Coronary artery (tissue), 2 donors: ENCODE results near the gene RPS26.
"Not testable (repeated sequence)": the region's sequence is repeated elsewhere in the genome, so short reads cannot be mapped to it uniquely, and the experiment has no call there.

Experiments
- DNase-seq: peaks from one replicate; pipeline ENCODE4 v3.0.0-alpha.2; 2017; ENCODE audit warnings: low spot score
- H3K27ac ChIP-seq, 2 donors: fragments of 200-600 bp; sonication (generic); one replicate each; pipeline ENCODE4 v1.5.1; 2016 to 2019
- H3K4me3 ChIP-seq: fragments of 200-600 bp; sonication (generic); 2 replicates; pipeline ENCODE4 v1.5.1; 2016; ENCODE audit warnings: mild to moderate bottlenecking, moderate library complexity
- CTCF ChIP-seq: fragments of 200-600 bp; sonication (generic); IDR thresholded peaks from one replicate; pipeline ENCODE4 v1.5.1; 2019; ENCODE audit warnings: antibody characterized with exemption

RPS26 gene

GRCh38 chr12:56040963-56041551, 661 bp upstream of the RPS26 start:
- Histone ChIP-seq H3K4me3 (peak overlapping the region; percentile 79), H3K27ac (peak overlapping the region; percentile 80 to 98)
- DNase-seq, result no peak
- TF ChIP-seq CTCF, result no peak

DNA sequence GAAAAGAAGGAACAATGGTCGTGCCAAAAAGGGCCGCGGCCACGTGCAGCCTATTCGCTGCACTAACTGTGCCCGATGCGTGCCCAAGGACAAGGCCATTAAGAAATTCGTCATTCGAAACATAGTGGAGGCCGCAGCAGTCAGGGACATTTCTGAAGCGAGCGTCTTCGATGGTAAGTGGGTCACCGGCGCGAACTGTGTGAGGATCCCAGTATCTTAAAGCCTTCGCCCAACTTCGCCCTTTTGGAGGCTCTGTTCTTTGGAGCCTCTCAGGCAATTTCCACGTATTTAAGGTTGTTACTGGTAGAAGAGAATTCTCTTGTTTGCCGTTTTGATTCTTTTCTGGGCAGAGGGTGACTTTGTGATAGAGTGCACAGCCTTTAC, 704 bp downstream of the RPS26 start:
- Histone ChIP-seq H3K4me3 (peak overlapping the region; percentile 79), H3K27ac (peak overlapping the region; percentile 80 to 98)
- DNase-seq, result not testable (repeated sequence)

GRCh38 chr12:56042843-56043242, 1.1 kb downstream of the RPS26 start:
- peak overlapping the region; percentile 79 for H3K4me3 ChIP-seq
- TF ChIP-seq CTCF, result no peak
- DNase-seq, result no peak
- H3K27ac ChIP-seq, result peak overlapping the region in 1 of 2 donors; percentile 98

- H3K27ac ChIP-seq, result no peak overlapping the region
- H3K4me3 ChIP-seq, result no peak overlapping the region
- TF ChIP-seq CTCF, result no peak
- DNase-seq, result no peak
Observed at GRCh38 chr12:56046027-56046780, 4.5 kb downstream of the RPS26 start.

- Histone ChIP-seq H3K4me3 (no peak overlapping the region), H3K27ac (no peak overlapping the region)
- no peak for TF ChIP-seq CTCF
- DNase-seq, result no peak
Observed at GRCh38 chr12:56053407-56053893, 11.7 kb downstream of the RPS26 start.

DNA sequence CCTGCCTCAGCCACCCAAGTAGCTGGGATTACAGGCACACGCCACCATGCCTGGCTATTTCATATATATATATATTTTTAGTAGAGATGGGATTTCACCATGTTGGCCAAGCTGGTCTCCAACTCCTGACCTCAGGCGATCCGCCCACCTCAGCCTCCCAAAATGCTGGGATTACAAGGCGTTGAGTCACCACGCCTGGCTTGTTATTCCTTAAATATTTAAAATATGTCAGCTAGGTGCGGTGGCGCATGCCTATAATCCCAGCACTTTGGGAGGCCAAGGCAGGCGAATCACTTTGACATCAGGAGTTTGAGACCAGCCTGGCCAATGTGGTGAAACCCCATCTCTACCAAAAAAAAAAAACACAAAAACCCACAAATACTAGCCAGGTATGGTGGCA, 18.2 kb downstream of the RPS26 start:
- not testable (repeated sequence) for H3K27ac ChIP-seq, H3K4me3 ChIP-seq, DNase-seq

DNA sequence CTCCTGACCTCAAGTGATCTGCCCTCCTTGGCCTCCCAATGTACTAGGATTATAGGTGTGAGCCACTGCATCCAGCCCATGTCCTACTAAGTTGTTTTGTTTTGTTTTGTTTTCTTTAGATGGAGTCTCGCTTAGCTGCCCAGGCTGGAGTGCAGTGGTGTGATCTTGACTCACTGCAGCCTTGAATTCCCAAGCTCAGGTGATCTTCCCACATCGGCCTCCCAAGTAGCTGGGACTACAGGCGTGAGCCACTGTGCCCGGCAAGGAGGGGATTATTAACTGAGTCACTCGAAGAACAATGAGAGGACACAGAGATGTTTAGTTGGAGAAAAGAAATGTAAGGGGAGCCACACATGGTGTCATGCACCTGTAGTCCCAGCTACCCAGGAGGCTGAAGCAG, 20.3 kb downstream of the RPS26 start:
- H3K4me3 ChIP-seq, result no peak overlapping the region
- no peak for DNase-seq
- no peak overlapping the region for H3K27ac ChIP-seq
- TF ChIP-seq CTCF, result no peak

DNA sequence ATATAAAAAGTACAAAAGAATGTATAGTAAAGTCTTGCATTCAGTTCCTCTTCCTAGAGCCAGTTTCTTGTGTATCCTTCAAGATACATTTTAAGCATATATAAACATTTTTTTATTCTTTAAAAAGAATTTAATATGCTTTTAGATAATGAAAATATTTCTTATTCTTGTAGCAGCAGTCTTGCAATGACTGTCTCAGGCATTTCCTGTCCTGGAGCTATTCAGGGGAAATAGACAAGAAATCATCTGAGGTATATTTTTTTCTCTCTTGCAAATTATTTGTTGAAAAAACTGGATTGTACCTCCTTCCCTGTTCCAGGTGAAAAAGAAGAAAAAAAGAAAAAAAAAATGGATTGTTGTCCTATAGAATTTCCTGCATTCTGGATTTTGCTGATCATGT, 21.3 kb downstream of the RPS26 start:
- TF ChIP-seq CTCF, result no peak

More for the DNA sequence above, 21.3 kb downstream of the RPS26 start:
- Histone ChIP-seq H3K4me3 (no peak overlapping the region), H3K27ac (no peak overlapping the region)
- no peak for DNase-seq
